A673 (cell line): ENCODE data around the gene ARHGEF1. TPM values are rescaled to one million over a fixed set of nuclear protein-coding genes. Genes with fewer than 3 reads are reported as not detected.

Source experiments
- BruUV-seq: library from RNA; stranded (reverse); fragments of 400-500 nt; replicated peaks from 2 replicates; lab custom pipeline; 2021; lab: Mats Ljungman, UMichigan
- CTCF ChIA-PET: fragments of 300-600 bp; sonication (Branson Sonifier 250); formaldehyde crosslinking; loops from one replicate; lab custom pipeline; 2022; ENCODE audit warnings: antibody characterized with exemption; lab: Charles Lee
- POLR2A ChIA-PET: fragments of 300-600 bp; sonication (Branson Sonifier 250); formaldehyde crosslinking; loops from one replicate; lab custom pipeline; 2022; ENCODE audit warnings: antibody characterized with exemption; ENCODE audit not compliant: low non-redundant PET; lab: Charles Lee
- DNase-seq: peaks from one replicate; pipeline ENCODE4 v3.0.0-alpha.2; 2015; ENCODE audit warnings: low spot score
- H3K27ac ChIP-seq: fragments of 200-600 bp; sonication (generic); 2 replicates; pipeline ENCODE4 v1.5.1; 2016; ENCODE audit warnings: mixed run types, low read depth, mild to moderate bottlenecking, mixed read lengths, antibody characterized with exemption, low read length; ENCODE audit not compliant: poor library complexity, severe bottlenecking
- H3K27me3 ChIP-seq: fragments of 200-600 bp; sonication (generic); replicated peaks from 2 replicates; pipeline ENCODE4 v1.6.1; 2017; ENCODE audit warnings: mixed run types, low read depth, mild to moderate bottlenecking, mixed read lengths, antibody characterized with exemption, low read length; ENCODE audit not compliant: insufficient read depth, poor library complexity
- H3K36me3 ChIP-seq: fragments of 200-600 bp; sonication (generic); 2 replicates; pipeline ENCODE4 v1.6.1; 2016; ENCODE audit warnings: mixed run types, mild to moderate bottlenecking, mixed read lengths, antibody characterized with exemption, low read length; ENCODE audit not compliant: insufficient read depth, poor library complexity, severe bottlenecking
- H3K4me1 ChIP-seq: fragments of 200-600 bp; sonication (generic); 2 replicates; pipeline ENCODE4 v1.6.1; 2017; ENCODE audit warnings: mixed run types, mild to moderate bottlenecking, mixed read lengths, antibody characterized with exemption, low read length; ENCODE audit not compliant: insufficient read depth, poor library complexity, severe bottlenecking
- H3K4me3 ChIP-seq: fragments of 200-600 bp; sonication (generic); 2 replicates; pipeline ENCODE4 v1.5.1; 2016; ENCODE audit warnings: low read depth, mixed run types, mild to moderate bottlenecking, mixed read lengths, low read length; ENCODE audit not compliant: poor library complexity, severe bottlenecking
- H3K9me3 ChIP-seq: fragments of 200-600 bp; sonication (generic); 2 replicates; pipeline ENCODE4 v1.6.1; 2016; ENCODE audit warnings: mixed run types, low read depth, mild to moderate bottlenecking, mixed read lengths, antibody characterized with exemption, low read length; ENCODE audit not compliant: poor library complexity, severe bottlenecking
- CTCF ChIP-seq: fragments of 300-800, 200-600 bp; sonication (generic); conservative IDR thresholded peaks from 2 replicates; pipeline ENCODE4 v1.5.1; 2017; ENCODE audit warnings: low read depth, mild to moderate bottlenecking, antibody characterized with exemption, low read length, moderate library complexity, mixed read lengths
- EZH2 ChIP-seq: fragments of 200-600 bp; sonication (generic); IDR thresholded peaks from 2 replicates; pipeline ENCODE4 v1.6.1; 2017; ENCODE audit warnings: borderline replicate concordance, low read depth, mild to moderate bottlenecking, mixed read lengths, antibody characterized with exemption, low read length; ENCODE audit not compliant: poor library complexity, severe bottlenecking
- intact Hi-C: fragments of 100-400 bp; cut with micrococcal nuclease; formaldehyde crosslinking; loops from one replicate; pipeline ENCODE4 v1.10.0; 2022; ENCODE audit not compliant: unreplicated experiment
- total RNA-seq: library from RNA; stranded (reverse); gene quantifications from 2 replicates; pipeline ENCODE4 v1.2.3, GENCODE V29; 2021

Gene ARHGEF1
- total RNA-seq, 1 experiment from 2014 or later = 164 TPM

GRCh38 chr19:41843371-41843770 lies 39.6 kb upstream of the ARHGEF1 start:
- no TSS peak for BruUV-seq
- POLR2A ChIA-PET = no interaction called here
- DNase-seq = no peak
- Histone ChIP-seq H3K27me3 (no peaks in the 10 kb centered on the region), H3K4me3 (no peak overlapping the region), H3K4me1 (no peaks in the 10 kb centered on the region), H3K36me3 (no peaks in the 10 kb centered on the region), H3K27ac (no peak overlapping the region), H3K9me3 (no peaks in the 10 kb centered on the region)
- CTCF ChIA-PET = no interaction called here
- intact Hi-C loops = no loop called here
- TF ChIP-seq EZH2 (no peak), CTCF (no peak)

GRCh38 chr19:41844601-41845000 lies 38.4 kb upstream of the ARHGEF1 start, which contains the start of gene LYPD4:
Gene LYPD4, minus strand, starts transcription at chr19:41844683. Its CDS starts 5,398 bp downstream, at chr19:41839285.
- Histone ChIP-seq H3K4me3 (no peak within 1 kb of the TSS), H3K4me1 (no peaks in the 10 kb centered on the region), H3K27ac (no peak within 1 kb of the TSS), H3K9me3 (no peaks in the 10 kb centered on the region), H3K36me3 (no peaks in the 10 kb centered on the region), H3K27me3 (no peaks in the 10 kb centered on the region)
- ChIA-PET POLR2A (no interaction called here), CTCF (interaction anchor here (0.8 kb wide), 1 partner anchor 112 kb away, joined by 3 read pairs; no protein-coding TSS in a partner anchor)
- no peak for TF ChIP-seq EZH2
- no peak for TF ChIP-seq CTCF
- no peak for DNase-seq
- no TSS peak for BruUV-seq
- intact Hi-C loops = no loop called here

GRCh38 chr19:41845001-41845050 lies 38.2 kb upstream of the ARHGEF1 start, which contains the start of gene DMRTC2:
Gene DMRTC2, plus strand, starts transcription at chr19:41845042. Its CDS starts 2,387 bp downstream, at chr19:41847429.
- H3K4me1 ChIP-seq = no peaks in the 10 kb centered on the region
- TF ChIP-seq CTCF (no peak), EZH2 (no peak)
- no peak within 1 kb of the TSS for H3K4me3 ChIP-seq
- no peaks in the 10 kb centered on the region for H3K27me3 ChIP-seq
- no peak within 1 kb of the TSS for H3K27ac ChIP-seq
- BruUV-seq = no TSS peak
- no peak for DNase-seq
- CTCF ChIA-PET = interaction anchor here (0.8 kb wide), 1 partner anchor 112 kb away, joined by 3 read pairs; no protein-coding TSS in a partner anchor
- no peaks in the 10 kb centered on the region for H3K36me3 ChIP-seq
- POLR2A ChIA-PET = no interaction called here
- intact Hi-C loops = no loop called here
- no peaks in the 10 kb centered on the region for H3K9me3 ChIP-seq
